ENCODE results near the gene SMIM30. TPM values are rescaled to one million over a fixed set of nuclear protein-coding genes. Genes with fewer than 3 reads are reported as not detected.
A peak's percentile ranks its signal among the peaks of the same experiment; 100 is the strongest.
"Not testable (repeated sequence)": the region's sequence is repeated elsewhere in the genome, so short reads cannot be mapped to it uniquely, and the experiment has no call there.

The SMIM30 gene, protein sequence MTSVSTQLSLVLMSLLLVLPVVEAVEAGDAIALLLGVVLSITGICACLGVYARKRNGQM
- total RNA-seq, result 27.3 TPM

DNA sequence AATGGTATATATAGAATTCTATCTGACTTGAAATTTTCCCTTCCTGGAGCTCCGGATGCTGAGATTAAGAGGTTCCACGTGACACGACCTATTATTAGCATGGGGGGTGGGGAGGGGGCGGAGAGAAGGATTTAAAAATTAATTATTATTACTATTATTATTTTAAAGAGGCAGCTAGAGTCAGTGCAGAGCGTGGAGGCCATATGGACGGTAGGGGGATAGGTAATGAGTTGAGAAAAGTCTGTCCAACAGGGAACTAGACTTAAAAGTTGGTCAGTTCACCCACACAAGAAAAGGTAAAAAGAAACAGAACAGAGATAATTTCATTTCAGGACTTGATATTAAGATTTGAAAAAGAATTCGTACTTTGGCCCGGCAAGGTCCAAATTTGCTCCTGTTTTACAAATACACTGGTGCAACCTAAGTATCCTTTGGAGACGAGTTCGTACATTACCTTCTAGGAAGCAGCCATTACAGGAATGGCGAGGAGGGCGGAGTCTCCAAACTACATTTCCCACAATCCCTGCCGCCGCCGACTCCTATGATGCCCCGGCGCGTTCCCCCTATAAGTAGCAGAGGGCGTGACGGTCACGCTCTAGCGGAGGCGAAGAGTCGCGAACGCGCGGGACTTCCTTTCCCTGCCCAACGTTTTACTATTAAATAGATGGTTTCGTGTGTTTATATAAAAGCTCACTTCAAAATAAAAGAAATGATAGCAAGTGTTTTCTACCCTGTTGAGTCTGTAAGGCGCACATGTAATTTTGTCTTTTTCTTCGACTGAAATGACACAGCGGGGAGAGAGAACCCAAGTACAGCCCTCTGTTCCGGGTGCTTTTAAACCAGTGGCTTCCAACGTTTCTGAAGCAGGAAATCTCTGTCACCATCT, at the start of gene SMIM30:
Gene SMIM30 (minus strand): TSS at position 481 of the 886 bp plus-strand sequence. CDS start 976 bp downstream, outside the sequence.
- peak; percentile 99 for ATAC-seq

DNA sequence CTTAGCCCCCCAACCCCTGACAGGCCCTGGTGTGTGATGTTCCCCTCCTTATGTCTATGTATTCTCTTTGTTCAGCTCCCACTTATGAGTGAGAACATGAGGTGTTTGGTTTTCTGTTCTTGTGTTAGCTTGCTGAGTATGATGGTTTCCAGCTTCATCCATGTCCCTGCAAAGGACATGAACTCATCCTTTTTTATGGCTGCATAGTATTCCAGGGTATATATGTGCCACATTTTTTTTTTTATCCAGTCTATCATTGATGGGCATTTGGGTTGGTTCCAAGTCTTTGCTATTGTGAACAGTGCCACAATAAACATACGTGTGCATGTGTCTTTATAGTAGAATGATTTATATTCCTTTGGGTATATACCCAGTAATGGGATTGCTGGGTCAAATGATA, 47.8 kb upstream of the SMIM30 start:
- ATAC-seq, result not testable (repeated sequence)

DNA sequence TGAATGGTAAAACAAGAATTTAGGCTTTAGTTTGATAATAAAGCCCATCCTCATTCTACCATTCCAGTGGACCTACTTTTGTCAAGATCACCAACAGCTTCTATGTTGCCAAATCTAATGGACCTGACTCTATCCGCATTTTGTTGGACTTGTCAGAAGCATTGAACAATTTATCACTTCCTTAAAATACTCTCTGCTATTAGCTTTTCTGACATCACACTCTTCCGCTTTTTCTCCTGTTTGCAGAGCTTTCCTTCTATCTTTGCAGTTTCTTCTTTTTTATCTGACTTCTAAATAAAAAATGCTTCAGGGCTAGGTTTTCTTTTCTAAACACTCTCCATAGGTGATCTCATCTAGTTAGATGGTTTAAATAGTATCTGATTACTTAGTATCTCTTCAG, 42.7 kb upstream of the SMIM30 start:
- no peak for ATAC-seq

DNA sequence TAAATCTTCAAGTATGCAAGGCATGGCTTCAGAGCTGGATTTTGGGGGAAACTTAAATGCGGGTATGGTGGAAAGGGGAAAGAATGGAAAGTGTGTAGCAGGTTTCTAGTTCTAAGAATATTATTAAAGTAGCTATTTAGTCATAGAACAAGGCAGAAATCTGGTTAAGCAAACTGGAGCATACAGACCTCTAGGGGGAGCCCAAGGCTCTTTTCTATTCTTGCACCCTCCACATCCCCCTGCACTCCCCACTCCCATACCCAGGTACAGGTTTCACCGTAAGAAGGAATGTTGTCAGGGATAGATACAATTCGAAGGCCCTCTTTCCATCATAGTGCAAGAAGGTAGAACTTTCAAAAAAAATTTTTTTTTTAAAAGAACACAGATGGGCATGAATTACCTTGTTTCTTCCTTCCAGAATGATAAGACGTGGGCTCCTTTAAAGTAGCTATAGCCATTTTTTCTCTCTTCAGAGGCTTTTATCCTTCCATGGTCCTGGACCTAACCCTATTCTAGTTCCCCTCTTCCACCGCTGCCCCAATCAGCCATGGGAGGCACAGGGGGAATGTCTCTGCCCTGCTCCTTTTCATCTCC, 41.5 kb upstream of the SMIM30 start:
- ATAC-seq, result no peak

DNA sequence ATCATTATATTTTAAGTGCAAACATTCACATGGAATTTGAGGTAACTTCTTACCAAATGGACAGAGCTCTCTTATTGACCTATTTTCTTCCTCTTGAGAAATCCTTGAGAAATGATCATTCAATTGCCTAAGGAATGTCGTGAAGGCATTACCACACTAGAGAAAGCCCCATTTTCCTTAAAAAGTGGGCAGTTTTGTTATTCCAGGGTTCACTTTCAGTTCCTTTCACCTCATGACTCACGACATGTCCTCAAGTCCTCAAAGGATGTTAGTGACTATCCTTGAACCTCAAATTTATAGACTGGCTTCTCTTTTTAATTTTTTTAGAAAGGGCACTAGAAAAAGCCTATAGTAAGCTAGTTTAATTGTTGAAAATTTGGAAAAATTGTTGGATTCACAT, 40.4 kb upstream of the SMIM30 start:
- ATAC-seq, result no peak

DNA sequence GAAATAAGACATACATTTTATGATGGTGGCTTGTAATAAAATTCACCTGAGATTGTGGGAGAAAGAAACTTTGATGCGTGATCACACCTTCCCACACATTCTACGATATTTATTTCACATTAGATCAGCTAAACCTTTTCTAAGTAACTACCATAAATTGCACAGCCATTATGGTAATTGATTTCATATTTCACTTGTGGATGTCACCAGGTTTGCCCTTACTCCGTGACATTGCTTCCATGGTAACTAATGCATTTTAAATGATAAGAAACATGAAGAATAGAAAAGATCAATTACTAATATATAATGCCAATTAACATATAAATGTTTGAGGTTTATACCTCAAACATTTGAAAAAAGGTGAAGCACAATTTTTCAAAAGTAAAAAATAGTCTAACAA, 35.8 kb upstream of the SMIM30 start:
- ATAC-seq, result no peak

DNA sequence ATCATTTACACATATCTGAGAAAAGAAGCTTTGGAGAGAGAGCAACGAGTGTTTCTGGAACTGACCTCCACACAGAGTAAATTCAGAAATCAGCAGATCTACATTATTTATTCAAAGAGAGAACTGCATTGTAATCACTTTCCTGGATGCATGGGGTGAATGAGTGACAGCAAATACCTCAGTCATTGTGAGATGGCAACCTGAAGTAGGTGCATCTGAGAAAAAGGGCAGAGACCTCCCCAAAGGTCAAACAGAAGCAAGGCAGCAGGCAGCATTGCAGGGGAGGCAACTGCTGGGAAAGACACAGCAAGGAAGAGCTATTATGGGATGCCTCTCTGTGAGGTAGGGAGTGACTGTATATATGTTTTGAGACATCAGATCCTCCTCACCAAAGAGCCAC, 26.5 kb upstream of the SMIM30 start:
- ATAC-seq, result no peak

DNA sequence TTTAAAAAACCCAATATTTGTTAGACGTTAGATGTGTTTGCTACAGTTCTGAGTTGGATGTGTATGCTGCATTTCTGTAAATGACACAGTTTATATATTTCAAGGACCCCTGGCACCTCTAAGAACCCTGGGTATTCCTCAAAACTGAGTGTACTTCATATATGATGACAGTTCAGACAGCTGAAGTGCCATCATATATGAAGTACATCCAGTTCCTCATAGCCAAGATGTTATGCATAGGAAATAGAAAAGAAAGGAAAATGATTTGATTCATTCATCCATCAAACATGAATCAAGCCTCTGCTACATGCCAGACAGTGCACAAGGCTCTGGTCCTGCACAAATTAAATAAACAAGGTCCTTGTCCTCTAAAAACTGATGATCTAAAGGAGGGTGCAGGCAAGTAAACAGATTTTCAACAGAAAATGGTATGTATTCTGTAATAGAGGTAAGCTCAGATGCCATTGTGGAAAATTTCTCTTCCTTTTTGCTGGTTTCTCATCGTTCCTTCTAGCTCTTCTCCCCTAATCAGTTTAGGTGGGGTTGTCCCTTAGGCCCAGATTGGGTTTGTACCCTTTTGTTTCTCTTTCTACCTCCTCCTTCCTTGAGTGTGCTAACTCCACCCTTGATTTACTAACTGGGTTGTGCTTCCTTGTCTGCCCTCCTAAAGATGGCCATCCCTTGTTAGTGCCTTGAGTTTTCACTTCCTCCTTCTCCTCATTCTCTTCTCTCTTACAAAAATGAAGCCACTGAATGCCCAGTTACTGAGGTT, 25.3 kb upstream of the SMIM30 start:
- no peak for ATAC-seq

DNA sequence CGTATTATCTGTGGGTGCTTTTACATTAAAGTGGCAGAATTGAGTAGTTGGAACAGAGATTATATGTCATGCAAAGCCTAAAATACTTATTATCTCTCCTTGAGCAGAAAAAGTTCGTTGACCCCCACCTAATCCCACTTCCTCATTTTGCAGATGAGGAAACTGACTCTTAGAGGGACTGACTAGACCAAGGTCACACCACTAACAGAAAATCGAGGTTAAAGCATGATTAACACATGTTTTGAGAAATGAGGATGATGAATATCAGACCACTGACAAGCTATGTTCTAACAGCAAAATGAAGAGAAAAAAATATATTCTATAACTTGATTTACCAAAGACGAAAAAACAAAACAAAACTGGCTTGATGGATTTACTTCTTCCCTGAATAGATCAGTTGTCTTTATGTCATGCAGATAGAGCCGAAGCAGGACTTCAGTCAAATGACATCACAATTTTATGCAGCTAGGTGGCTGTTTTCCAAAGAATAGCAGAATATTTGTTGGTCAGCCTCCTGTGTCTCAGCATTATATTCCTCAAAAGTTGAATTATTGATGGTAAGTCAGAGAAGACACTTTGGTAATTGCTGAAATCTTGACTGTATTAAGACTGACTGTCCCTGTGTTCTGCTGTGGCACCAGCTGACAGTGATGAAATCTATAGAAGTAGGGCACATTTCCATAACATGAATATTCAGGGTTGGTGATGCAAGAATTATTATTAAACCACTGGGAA, 24.2 kb upstream of the SMIM30 start:
- ATAC-seq, result no peak

DNA sequence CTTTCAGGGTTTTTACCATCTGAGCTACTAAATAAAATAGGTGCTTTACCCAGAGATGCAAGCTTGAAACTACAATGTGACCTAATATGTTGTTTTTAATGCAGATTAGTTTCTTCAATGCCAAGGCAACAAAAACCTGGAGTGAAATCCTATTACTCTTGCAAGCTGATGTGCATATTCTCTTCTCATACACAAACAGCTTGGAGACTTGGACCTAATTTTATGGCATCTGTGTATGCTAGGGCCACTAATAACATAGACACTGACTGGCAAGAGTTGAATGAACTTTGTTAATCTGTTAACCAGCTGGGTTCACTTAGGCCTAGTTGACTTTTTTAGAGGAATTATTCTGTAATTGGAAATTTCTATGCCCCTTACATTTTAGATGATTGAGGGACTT, 23.4 kb upstream of the SMIM30 start:
- ATAC-seq, result no peak

DNA sequence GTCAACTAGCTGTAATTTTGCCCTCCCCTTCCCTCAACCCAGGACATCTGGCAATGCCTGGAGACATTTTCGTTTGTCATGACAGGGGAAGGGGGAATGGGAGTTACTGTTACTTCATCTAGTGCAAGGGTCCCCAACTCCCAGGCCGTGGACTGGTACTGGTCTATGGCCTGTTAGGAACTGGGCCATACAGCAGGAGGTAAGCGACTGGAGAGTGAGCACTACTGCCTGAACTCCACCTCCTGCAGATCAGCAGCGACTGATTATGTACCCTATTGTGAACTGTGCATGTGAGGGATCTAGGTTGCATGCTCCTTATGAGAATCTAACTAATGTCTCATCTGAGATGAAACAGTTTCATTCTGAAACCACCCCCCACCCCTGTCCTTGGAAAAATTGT, 22.6 kb upstream of the SMIM30 start:
- ATAC-seq, result no peak

DNA sequence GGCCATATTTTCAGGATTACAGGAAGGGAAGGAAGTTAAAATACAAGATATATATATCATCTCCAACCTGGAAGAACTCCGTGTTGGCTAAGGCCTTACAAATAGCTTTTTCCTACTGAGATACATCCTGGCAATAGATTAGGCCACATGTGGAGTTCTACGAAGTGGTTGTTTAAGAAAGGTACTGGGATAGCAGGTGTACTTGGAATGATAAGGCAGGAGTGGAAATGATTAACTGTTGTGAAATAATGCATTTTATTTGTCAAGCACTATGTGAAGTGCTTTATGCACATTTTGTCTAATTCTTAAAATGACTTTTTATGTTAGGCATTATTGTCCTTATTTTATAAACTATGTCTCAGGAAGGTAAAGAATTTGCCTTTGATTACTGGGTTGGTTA, 18.9 kb upstream of the SMIM30 start:
- ATAC-seq, result no peak

DNA sequence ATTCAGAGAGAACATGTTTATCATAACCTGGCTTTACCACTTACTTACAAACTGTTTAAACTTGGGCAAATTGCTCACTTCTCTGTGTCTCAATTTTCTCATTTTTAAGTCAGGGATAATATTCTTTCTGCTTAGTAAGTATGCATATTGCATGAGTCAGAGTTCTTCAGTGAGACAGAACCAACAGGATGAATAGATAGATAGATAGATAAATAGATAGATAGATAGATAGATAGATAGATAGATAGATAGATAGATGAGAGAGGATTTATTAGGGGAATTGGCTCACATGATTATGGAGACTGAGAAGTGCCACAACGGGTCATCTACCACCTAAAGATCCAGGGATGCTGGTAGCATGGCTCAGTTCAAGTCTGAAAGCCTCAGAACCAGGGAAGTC, 15.7 kb upstream of the SMIM30 start:
- no peak for ATAC-seq

DNA sequence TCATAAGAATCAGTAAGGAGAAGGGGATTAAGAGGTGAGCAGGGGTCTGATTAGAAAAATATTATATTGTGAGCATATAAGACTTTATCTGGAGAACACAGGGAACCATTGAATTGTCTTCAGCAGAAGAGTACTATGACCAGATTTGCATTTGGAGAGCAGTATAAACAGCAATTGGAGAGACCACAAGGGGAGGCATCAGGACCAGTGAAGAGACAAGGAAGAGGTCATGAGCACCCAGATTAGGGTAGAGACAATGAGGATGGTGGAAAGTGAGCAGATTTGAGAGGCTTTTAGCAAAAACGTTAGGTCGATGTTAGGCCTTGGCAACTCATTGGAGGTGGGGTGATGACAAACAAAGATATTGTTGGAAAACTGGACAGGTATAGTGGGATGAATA, 13.0 kb upstream of the SMIM30 start:
- ATAC-seq, result no peak

DNA sequence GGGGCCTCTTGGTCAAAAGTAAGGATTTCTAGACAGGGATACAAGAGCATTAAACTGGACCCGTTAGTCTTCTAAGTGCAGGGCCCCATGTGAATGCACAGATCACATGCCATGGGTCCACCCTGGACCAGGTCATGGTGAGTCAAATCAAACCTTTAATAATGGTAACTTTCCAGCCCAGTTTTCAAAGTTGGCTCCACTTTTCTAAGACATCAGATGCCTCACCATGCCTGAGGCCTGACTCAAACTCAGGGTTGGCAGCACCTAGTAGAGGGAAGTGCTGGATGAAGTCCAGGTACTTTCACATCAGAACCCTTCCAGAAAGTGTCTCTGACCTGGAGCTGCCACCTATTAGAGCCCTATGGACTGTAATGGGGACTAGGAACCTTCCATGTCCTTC, 9.7 kb upstream of the SMIM30 start:
- ATAC-seq, result no peak

DNA sequence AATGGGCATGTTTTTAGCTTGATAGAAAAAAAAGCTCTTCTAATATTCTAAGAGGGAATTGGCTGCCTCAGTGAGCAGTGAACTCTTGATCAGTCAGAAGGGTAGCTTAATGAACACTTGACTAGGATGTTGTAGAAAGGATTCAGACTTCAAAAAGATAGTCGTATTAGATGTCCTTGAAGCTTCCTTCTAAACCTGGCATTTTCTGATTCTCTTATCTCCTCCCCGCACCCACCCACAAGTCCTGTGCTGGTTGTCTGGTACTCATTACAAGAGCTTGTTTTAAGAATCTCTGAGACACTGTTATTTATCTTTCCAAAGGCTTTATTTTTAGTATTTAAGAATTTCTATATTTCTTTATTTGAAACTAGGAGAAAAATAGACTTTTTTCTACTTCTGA, 7.4 kb upstream of the SMIM30 start:
- ATAC-seq, result no peak

DNA sequence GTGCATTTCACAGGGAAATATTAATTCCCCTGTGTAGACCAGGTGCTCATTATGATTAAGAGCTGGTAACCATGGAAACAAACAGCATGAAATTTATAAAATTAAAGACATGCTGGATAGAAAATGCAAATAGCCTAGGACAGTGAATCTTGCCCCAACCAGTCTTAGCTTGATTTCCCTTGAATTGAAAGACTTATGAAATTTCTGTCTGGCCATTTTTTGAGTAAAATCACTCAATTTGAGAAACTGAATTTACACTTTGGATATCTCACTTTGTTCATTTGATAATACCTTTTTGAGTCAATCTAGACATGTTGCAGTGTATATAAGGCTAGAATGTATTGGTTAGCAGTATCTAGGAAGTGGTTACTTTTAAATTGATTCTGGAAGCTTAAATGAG, 4.4 kb upstream of the SMIM30 start:
- ATAC-seq, result no peak

DNA sequence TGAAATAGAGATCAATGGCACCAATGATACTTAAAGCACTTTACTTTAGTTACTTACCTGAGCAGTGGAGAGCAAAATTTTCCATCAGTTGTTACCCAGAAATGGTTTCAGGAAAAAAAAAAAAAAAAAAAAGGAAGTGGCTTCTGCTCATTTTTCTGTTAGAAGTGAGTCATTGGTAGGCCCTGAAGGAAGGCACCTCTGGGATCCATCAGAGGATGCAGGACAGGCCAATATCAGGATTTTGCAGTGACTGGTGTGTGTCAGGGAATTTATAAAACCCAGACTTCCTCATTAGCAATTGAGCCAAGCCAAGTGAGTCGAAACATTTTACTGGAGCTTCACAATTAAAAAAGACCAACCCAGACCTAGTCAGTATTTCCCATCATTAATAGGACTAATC, 2.3 kb upstream of the SMIM30 start:
- ATAC-seq, result no peak

DNA sequence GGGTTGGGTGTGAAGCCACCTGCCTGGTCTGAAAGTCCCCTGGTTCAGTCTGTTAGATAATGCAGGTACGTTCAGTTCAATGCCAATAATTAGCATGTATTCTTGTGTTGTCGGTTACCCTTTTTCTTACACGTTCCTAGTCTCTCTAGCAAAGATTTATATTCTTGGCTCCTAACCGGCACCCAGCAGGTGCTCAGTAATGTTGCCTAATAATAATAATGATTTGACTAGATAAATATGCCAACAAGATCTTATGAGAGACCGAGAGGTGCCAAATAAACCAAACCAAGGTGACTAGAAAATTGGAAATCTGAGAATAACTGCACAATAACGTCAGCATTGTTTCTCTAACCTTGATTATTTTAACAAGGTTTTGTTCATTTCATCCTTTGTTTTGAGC, 1.1 kb upstream of the SMIM30 start:
- no peak for ATAC-seq

DNA sequence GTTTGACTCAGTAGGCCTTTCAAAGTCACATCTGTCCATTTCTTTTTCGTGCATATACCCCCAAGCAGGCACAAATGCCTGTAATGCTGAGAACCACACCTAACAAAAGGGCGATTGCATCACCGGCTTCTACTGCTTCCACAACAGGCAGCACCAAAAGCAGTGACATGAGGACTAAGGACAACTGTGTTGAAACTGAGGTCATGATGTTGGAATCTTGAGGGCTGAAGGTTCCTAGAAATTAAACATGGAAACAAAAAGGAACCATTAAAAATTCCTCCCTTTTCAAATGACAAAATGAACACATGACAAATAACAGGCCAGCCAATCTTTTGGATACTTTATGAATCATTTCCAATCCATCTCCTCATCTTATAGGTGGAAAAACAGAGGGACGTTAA, 980 bp downstream of the SMIM30 start:
- not testable (repeated sequence) for ATAC-seq

DNA sequence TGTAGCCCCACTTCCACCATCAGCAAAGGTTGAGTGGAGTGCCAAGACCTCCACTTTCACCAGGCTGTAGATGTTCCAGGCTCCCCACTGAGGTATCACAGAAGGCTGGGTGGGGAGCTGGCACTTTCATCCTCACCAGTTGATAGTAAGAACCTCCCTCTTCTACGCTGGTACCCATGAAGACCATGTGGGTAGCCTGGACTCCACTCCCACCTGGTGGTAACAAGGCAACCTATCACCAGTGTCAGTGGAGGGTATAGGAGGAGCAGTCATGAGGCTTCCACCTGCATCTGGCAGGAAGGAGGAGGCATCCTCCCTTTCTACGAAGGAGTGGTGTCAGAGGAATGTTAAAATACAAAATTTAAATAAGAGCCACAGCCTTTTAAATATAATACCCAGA, 4.4 kb downstream of the SMIM30 start:
- ATAC-seq, result no peak

DNA sequence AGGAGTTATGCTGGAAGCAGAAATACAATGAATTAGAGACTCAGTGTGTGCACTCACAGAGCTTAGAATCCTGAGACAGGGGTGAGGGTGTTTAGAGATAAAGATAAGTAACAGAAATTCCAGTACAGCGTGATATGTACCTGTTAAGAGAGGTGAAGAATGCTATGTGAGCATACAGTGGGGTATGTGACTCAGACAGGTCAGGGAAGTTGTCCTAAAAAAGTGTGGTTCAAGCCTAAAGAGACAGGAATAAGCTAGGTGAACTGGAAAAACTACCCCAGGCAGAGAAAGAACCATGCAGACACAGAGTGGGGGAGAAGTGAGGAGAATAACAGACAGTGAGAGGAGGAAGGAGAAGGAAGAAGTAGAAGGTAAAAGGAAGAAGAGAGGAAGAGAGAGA, 8.6 kb downstream of the SMIM30 start:
- ATAC-seq, result no peak

DNA sequence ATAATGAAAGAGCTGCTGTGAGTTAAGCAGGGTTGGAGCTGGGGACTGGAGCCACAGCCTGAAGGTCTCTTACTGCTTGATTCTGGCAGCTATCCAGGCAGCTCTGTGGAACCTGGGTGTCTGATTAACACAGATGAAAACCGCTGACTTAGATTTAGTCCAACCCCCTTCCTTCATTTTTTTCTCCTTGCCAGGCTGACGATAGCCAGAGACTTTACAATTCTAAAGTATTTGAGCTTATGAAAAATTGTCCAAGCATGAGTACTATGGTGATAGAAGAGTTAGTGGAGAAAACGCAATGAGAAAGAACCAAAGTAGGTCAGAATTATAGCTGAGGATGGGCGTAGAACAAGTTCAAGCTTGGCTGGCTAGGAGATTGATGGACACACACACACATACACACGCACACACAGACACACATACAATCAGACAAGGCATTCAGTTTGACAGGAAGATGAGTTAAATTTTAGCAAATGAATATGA, 18.2 kb downstream of the SMIM30 start:
- peak; percentile 38 for ATAC-seq

Data from esophagus mucosa (tissue), 1 donor.